ENCODE data around the gene ADI1.

ADI1 gene

DNA sequence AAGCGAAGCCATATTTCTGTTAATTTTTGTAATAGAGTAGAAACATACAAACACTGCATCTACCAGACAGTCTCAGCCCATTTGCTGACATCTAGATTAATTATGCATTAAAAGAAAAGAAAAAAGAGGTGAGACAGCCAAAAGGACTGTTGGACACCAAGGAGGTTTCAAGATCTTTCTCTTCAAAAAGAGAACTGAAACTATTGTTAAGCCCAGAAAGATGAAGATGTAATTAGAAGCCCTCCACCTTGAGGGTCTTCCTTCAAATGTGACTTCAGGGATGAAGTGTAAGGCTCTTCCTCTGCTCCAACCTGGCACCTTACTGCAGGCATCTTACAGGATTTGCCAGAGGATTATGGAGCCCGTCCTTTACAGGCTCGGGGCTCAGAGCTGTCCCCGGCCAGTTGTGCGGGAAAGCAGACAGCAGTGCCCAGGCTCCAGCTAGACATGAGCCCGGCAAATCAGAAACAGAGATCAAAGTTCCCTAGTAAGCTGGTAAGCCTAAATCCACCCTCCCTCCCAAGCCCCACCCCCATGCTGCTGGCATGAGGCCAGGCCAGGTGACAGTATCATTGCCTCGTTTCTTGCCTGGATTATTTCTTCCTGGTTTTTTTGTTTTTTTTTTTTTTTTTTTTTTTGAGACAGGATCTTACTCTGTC lies 38.9 kb downstream of the ADI1 start:
- no peak for DNase-seq (ENCODE audit: low read depth)

DNA sequence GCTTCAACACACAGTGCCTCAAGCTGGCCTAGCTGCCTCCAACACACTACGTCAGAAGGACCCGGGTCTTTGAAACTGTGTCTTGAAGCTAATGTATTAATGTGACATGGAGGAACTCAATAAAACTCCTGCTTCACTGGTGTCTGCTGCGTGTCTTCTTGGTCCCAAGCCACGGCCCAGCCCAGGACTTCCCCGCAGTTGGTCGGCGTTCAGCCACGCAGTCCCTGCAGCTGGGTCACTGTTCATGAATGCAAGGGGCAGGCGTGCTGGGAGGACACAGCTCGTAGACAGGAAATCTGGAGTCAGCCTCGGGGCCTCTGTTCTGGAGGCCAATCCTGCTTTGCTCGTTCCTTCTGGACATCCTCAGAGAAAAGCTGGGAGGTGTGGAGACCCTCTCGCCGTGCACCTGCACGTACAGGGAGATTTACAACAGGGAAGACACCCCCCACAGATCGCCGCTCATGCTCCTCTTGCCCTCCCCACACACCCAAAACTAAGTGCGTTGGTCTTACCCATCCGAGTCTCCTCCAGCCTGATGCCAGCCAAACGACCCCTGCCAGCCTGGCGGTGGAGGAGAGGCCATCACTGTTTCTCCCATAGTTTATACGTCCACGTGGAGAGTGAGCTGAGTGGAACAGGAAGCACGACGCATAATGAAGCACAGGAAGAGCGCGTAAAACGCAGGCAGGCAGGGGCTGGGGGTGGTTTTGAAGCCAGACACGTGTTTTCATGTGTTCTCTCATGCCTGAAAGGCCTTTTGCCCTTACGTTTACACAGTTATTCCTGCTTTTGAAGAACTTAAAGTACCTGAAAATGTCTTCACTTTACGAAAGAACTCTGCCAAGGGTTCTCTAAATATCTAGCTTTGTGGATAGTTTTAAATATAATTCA lies 39.7 kb downstream of the ADI1 start:
- DNase-seq (ENCODE audit: low read depth) = no peak

DNA sequence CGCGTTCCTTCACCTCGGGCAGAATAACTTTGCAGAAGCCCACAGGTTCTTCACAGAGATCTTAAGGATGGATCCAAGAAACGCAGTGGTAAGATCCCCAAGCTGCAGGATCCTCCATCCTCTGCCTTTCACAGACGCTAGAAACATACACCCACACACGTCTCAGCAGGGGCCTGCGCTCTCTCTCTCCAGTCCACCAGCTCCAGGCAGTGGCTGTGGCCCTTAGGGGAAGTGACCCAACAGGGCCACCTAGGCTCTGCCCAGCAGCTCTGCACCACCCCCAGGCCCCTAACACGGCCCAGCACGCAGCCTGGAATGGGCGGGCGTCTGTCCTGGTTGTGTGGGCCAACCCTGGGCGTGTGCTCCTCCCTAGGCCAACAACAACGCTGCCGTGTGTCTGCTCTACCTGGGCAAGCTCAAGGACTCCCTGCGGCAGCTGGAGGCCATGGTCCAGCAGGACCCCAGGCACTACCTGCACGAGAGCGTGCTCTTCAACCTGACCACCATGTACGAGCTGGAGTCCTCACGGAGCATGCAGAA lies 40.4 kb downstream of the ADI1 start:
- no peak for DNase-seq (ENCODE audit: low read depth)

DNA sequence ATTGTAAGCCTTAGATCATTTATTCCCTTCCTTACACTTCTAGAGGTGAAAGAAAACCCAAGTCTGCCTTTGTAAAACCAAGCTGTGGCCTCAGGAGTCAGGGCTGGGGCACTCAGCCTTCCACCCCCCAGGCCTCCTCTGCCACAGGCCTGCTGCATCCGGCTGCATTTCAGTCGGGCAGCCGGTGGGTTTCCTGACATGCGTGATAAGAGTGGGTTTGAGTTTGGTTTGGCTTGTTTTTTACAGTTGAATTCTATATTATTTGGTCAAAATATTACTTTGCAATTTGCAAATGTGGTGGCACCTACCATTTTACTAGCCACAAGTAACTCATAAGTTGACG lies 42.4 kb downstream of the ADI1 start:
- DNase-seq (ENCODE audit: low read depth) = no peak

DNA sequence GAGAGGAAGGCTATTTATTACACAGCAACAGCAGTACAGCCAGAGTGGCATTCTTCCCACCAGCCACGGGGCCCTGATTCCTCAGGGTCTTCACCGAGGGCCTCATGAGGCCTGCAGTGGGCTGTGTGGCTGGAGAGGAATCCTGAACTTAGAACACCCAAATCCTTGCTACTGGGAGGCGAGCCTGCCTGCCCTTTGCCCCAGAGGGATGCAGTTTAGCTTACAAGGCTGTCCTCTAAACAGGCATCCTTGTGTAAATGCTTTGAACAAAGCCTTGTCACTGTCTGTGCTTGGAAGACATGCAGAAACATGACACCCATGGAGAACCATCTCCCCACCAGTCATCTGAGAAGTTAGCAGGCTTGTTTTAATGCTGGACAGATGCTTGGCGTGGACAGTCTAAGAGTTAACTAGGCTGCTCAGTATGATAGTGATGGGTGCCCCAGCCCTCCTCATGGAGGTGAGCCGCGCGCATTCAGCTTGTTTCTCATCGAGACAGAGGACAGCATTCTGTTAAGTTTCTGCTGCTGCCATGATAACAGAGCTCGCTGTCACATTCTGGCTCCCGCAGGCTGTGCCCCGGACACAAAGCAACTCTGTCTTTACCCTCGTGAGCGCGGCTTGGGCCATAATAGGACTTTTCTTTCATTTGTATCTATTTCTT lies 42.9 kb downstream of the ADI1 start:
- no peak for DNase-seq (ENCODE audit: low read depth)

DNA sequence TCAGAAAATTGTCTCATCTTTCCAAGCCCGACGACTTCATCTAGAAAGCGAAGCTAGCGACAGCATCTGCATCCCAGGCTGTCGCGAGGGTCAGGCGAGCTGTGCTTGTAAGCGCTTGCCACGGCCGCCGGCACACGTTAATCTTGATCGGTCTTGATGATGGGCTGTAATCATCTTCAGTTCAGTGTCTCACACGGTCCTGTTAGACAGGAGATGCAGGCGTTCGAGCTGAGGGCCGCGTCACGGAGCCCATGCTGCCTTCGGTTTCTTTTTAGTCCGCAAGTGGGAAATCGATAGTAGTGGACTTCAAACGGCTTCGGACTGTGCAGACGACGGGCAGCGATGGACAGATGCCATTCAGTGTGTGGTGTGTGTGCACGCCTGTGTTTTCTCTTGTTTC lies 43.6 kb downstream of the ADI1 start:
- DNase-seq (ENCODE audit: low read depth) = no peak

DNA sequence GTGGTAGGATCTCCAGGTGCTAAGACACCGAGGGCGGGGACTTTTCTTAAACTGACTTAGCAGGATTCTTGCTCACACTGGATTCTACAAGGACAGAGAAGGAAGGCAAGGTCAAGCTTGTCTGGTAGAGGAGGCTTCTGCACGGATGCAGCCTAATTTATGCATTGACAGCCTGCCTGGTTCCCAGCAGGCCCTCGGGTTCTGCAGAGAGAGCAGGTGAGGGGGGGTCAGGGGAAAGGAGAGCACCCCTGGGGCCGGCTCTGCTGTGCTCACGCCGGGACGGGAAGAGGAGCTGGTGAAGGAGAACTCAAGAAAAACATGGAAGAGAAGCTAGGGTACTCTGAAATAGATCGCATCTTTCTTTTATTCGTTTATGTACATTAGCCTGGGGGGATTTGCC lies 46.4 kb downstream of the ADI1 start:
- DNase-seq (ENCODE audit: low read depth) = no peak

DNA sequence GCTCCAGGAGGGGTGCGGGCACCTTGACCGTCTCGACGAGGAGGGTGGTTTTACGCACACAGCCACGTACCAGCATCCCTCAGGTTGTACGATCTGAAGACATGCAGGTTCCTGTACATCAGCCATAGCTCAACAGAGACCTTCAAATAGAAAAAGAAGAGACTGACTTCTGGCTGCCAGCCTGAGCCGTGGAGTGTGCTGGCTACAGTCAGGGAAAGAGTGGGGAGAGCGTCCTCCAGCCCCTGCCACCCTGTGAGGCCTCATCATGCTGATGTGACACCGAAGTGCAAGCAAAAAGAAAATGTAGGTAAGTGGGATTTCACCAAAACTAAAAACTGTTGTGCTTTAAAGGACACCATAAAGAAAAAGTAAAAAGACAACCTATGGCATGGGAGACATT lies 47.0 kb downstream of the ADI1 start:
- no peak for DNase-seq (ENCODE audit: low read depth)

DNA sequence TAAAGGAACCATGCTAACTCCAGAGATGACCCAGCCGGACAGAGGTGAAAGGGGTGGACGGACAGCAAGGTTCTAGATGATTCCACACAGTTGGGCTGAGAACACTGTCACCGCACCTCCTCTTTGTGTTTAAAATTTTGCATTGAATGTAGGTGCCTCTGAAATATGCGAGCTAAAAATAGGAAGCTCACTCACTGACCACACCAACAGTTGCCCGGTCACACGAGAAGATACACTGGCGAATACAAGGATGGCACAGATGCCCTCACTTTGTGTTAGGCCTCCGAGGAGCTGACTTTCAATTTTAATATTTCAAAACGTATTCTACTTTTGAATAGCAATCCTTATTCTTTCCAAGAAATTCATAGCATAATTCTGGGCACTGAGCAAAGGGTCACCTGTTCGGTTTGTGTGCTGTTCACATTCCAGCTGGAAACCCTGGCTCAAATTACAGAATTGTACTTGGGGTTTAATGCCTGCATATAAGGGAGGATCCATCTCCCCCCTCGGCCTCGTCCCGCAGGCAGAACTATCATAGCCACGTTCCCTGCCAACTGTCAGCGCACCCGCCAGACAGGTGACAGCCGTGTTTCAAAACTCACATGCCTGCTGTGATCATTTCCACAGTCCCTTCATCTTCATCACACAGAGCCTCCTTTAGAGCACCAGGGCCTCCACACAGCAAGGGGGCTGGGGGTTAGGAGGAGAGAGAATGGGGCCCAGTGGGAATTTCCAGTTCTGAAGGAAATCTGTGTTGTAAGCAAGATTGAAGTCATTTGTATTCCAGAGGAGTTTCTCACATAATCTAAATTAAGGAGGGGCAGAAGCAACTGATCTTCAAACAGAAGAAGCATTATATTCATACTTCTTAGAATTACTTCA lies 48.2 kb downstream of the ADI1 start:
- no peak for DNase-seq (ENCODE audit: low read depth)

DNA sequence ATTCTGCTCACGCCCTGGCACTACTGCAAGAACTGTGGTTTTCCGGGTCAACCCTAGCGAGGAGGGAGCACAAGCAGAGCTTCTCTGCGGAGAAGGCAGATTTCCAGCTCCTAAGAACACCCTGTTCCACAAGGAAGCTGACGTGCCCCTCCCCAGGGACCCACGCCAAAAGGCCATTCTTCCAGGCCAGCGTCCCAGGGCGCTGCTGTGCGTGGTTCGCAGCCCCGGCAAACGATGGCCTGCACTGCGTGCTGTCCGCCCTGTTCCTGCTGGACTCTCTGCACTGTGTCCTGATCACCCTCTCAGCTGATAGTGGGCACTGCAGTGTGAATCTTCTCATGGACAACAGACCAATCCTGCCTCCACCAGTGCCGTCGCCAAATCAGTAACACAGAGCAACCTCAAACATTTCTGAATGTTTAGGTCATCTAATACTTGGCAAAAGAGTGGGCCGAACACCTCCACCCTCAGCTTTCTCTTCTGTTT lies 49.1 kb downstream of the ADI1 start:
- no peak for DNase-seq (ENCODE audit: low read depth)

DNA sequence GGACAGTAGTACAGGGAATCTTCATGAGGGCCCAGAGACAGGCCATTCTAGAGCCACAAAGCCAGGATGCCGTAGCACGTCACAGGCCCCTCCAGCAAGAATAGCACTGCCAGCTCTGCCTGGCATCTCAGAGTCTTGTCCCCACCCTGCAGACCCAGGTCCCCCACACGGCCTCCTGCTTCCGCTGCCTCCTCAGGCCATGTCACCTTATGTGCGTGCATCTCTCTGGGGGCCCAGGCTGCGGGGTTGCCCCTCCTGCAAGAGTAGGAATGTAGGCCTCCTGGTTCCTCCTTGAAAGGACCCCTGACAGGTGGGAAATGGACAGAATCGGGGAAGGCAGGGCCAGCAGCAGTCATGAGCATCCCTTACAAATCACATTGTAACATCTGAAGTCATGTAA lies 49.8 kb downstream of the ADI1 start:
- DNase-seq (ENCODE audit: low read depth) = no peak

DNA sequence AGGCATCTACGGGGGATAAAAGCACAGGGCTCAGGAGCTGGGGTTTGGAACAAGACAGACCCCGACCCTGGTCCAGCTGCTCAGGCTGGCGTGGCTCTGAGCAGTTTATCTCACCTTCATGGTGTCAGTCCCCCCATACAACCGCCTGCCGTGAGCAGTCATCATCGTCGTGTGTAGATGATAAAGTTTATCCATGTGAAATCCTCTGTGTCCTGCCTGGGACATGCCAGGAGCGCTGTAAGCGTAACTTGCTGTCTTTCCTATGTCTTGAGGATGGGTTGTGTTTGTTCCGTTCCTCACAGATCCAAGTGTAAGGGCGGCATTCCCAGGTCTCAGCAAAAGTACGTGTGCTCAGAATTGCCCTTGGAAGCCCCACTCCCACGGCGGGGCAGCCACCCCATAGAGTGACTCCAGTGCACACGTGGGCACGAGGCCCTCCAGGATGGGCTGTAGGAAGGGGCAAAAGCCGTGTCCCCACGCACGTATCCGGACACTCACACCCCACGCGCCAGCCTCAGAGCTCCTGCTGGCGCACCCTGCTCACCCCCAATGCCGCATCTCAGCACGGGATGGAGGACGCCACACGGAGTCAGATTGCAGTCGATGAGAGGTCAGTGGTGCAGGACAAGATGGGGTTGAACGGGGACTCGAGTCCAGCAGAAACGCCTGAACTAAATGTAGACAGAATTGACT lies 50.9 kb downstream of the ADI1 start:
- no peak for DNase-seq (ENCODE audit: low read depth)

DNA sequence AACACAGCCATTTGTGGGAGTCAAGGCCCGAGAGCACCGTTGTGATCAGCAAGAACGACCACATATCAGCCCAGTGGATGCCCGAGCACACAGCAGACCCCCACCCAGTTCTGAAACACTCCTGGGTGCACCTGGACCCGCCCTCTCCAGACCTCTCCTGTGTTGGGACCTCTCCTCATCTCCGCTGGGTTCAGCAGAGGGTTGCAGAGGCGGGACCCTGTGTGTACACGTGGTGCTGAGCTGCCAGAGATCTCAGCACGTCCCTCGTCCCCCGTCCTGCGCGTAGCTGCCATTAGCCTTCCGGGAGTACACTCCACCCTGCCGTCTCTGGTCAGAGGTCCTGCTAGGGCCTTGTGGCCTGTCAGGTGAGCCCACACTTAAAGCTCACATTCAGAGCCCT lies 51.7 kb downstream of the ADI1 start:
- DNase-seq (ENCODE audit: low read depth) = no peak

DNA sequence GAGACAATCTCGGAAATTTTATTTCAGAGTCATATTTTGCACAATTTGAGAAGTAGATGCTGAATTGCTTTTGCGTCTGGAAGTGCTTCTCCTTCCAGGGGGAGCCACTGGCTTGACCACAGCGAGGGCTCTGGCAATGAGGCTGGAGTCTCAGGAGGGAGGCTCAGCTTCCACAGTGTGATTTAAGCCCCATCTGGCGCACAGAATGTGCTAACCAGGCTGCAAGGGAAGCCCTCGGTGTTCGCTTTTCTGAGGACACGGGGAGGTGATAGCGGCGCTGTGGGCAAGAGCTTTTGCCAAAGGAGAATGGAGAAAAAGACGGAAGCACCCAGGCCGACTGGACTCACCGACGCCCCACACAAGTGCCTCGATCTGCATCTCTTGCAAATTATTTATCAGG lies 52.4 kb downstream of the ADI1 start:
- DNase-seq (ENCODE audit: low read depth) = no peak

DNA sequence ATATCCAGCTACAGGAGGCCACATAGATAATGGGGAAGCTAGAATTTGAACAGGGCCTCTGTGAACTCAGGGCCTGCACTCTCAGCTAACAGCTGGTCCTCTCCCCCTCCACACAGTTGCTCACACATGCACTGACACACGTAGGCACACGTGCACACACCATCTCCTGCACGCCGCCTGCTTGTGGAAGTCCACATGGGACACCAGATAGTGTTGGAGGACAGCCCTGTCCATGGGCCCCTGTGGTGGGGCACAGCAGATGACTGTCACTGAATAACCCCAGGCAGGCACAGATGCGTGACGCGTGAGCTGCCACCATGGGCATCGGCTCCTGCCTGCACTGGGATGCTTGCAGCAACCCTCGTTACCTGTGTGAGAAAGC lies 52.9 kb downstream of the ADI1 start:
- no peak for DNase-seq (ENCODE audit: low read depth)

DNA sequence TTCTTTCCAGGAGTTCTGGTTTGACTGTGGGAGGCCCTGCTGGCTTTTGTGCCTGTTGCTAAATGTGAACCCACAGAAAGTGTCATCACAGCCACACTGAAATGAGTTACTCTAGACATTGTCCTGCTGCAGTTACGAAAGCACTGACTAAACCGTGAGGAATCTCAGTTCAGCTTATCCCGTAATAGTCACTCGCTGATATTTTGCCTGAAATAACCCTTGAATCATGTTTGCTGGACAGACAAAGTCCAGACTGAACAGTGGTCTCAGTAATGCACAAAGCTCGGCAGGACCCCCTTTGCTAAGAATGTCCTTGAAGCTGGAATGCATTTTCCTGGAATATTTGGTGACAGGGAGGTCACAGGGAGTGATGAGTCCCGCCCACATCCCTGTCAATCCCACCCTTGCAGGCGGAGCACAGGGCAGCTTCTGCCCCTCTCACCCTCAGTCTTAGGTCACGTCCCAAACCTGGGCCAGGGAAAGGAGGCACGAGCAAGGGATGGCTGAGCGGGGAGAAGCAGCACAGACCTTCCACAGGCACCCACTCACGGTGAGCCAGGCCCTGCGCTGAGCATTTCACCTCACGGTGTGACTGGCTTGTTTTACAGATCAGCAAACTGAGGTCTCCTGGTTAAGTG lies 53.4 kb downstream of the ADI1 start:
- no peak for DNase-seq (ENCODE audit: low read depth)

DNA sequence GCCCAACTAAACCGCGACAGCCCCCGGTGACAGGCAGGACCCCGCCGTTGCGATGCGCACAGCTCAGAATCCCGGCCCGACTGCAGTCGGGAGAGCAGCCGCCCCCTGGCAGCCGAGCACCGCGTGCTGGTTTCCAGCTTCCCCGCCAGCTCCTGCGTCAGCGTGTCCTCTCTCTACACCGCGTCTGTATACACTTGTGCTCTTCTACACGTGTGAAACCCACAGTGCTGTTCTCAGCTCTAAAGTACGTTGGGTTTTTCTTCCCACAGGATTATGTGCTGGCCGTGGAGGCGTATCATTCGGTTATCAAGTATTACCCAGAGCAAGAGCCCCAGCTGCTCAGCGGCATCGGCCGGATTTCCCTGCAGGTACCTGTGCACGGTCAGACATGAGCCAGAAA lies 54.0 kb downstream of the ADI1 start:
- no peak for DNase-seq (ENCODE audit: low read depth)

DNA sequence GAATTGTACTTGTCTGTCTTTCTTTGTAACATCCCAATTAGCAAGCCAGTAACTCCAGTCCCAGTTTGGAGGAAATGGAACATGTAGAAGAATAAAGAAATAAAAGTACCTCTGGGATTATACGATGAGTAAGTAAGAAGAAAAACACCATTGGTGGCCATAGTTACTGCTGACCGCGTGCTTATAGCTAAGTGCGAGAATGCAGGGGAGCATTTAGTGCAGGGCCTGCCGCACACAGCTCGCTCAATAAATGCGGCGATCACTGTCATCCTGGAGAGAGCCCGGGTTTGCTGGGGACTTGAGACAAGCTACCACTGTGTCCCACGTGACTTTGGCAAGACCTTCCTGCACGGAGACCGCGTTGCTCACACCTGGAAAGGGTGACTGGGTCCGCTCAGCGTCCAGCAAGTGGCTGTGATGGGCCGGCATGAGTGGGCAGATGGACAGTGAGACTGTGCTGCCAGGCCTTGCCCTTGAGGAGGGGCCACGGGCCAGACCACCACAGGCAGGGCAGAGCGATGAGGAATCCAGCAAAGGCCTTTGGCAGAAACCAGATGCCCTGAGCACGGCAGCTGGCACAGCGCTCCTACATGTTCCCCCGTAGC lies 54.8 kb downstream of the ADI1 start:
- no peak for DNase-seq (ENCODE audit: low read depth)

DNA sequence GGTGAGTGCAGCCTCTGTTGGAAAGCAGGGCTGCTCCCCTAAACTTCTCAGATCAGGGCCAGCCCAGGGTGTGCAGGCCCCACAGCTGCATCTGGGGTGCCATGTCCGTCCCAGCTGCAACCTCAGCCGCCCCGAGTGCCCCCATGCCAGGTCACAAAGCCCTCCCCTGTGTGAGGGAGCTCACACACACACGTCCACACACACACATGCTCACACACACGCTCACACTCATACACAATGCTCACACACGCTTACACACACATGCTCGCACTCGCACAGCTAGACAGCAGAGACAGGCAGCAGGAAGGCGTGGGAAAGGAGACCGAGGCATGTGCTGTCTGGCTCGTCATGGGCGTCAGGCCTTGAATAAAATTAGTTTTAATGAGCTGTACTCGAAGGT lies 55.4 kb downstream of the ADI1 start:
- DNase-seq (ENCODE audit: low read depth) = no peak

DNA sequence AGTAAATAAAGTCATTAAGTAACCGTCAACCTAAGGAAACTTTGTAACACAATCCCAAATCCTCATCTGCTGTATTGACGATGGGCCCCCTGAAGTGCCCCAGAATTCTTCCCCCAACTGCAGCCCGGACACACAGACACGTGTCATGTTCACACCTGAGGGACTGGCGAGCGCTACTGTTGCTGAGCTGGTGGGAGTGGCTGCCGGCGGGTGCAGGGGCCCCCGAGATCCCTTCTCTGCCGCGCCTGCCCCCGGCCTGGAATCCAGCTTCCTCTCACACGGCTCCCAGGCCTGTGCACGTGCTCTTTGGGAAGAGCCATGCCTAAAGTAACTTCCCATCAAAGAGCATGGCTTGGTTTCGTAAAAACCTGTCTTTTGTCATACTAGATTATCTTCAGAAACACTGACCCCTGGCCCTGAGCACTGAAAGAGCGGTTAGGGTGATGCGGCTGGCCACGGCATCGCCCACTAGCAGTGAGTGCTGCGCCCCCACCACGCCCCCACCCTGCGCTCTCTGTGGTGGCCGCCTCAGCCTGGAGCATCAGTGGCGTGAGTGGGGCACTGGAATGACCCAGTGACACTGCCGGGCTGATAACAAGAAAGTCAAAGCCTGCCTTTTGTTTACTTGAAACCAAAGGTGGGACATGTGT lies 56.0 kb downstream of the ADI1 start:
- no peak for DNase-seq (ENCODE audit: low read depth)
